WERI-Rb-1 (cell line): ENCODE results near the gene SYNPO2.

ENCODE experiments used
- DNase-seq: peaks from one replicate; pipeline ENCODE4 v3.0.0-alpha.2; 2020
- H3K27ac ChIP-seq: fragments of 250-450 bp; sonication (Bioruptor Pico); 2 replicates; pipeline ENCODE4 v1.5.1; 2020; ENCODE audit warnings: mild to moderate bottlenecking, moderate library complexity
- H3K27me3 ChIP-seq: fragments of 250-450 bp; sonication (Bioruptor Pico); 2 replicates; pipeline ENCODE4 v1.5.1; 2021; ENCODE audit warnings: mild to moderate bottlenecking, low read depth, moderate library complexity; ENCODE audit not compliant: insufficient read depth, severe bottlenecking
- H3K36me3 ChIP-seq: fragments of 250-450 bp; sonication (Bioruptor Pico); 2 replicates; pipeline ENCODE4 v1.5.1; 2020; ENCODE audit warnings: mild to moderate bottlenecking, moderate library complexity
- H3K4me3 ChIP-seq: 2 replicates; pipeline ENCODE4 v1.5.1; 2011; ENCODE audit warnings: low read depth, mild to moderate bottlenecking, control low read depth, low read length
- H3K9me3 ChIP-seq: fragments of 250-450 bp; sonication (Bioruptor Pico); 2 replicates; pipeline ENCODE4 v1.5.1; 2021; ENCODE audit warnings: mild to moderate bottlenecking, moderate library complexity; ENCODE audit not compliant: severe bottlenecking
- TF ChIP-seq, protein P1 (sequence below): IDR thresholded peaks from 2 replicates; pipeline ENCODE4 v1.5.1; 2011; ENCODE audit warnings: low read depth, mild to moderate bottlenecking, control low read depth, inconsistent platforms, low read length

Gene SYNPO2

GRCh38 chr4:118985170-118986000 is 96.7 kb downstream of the SYNPO2 start:
- DNase-seq = no peak
- TF ChIP-seq, protein P1, sequence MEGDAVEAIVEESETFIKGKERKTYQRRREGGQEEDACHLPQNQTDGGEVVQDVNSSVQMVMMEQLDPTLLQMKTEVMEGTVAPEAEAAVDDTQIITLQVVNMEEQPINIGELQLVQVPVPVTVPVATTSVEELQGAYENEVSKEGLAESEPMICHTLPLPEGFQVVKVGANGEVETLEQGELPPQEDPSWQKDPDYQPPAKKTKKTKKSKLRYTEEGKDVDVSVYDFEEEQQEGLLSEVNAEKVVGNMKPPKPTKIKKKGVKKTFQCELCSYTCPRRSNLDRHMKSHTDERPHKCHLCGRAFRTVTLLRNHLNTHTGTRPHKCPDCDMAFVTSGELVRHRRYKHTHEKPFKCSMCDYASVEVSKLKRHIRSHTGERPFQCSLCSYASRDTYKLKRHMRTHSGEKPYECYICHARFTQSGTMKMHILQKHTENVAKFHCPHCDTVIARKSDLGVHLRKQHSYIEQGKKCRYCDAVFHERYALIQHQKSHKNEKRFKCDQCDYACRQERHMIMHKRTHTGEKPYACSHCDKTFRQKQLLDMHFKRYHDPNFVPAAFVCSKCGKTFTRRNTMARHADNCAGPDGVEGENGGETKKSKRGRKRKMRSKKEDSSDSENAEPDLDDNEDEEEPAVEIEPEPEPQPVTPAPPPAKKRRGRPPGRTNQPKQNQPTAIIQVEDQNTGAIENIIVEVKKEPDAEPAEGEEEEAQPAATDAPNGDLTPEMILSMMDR = no peak
- Histone ChIP-seq H3K27me3 (no peaks in the 10 kb centered on the region), H3K27ac (no peak overlapping the region), H3K36me3 (no peaks in the 10 kb centered on the region), H3K4me3 (no peak overlapping the region), H3K9me3 (no peaks in the 10 kb centered on the region)

DNA sequence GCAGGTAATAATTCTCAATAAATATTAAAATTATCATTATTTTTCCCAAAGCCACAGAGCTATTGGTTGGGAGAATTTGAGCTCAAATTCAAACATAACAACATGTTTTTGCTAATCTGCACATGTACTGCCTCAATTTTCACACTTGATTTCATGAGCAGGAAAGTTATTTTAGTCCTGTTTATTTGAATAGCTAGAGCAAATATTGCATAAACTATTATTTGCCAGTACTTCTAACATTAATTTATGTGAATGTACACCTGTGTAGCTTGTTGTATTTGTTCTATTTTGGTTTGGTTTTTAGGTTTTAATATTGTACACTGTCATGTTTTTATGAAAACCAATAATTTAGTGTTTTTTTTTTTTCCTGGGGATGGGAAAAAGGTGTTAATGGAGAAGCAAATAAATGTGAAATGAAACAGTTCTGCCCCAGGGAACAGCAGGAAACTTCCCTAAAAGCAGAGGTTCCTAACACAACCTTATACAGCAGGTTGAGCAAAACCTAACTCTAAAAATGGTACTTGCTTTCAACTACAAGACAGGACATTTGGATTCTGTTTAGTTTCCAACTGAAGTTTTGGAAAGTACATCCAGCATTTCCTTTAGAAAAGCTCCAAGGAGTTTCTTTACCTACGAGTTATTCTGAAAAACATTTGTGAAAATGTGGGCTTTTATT is 99.4 kb downstream of the SYNPO2 start:
- DNase-seq = no peak
- Histone ChIP-seq H3K9me3 (no peaks in the 10 kb centered on the region), H3K27me3 (no peaks in the 10 kb centered on the region), H3K4me3 (no peak overlapping the region), H3K27ac (no peak overlapping the region), H3K36me3 (no peaks in the 10 kb centered on the region)
- TF ChIP-seq, protein P1 = no peak

DNA sequence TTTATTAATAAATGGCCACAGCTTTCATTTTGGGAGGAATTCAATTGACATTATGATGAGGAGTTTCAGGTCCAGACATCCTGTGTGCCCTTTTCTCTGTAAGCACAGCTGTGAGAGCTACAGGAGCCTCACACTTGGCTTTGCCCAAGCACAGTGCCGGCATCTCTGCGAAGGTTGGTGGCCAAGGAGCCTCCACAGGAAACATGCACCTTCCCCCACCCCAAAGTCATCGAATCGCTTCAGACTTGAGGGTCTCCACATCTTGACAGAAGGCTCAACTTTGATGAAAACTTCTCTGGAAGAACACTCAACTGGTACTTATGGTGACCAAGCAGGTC is 100.0 kb downstream of the SYNPO2 start:
- no peak for DNase-seq
- Histone ChIP-seq H3K4me3 (no peak overlapping the region), H3K9me3 (no peaks in the 10 kb centered on the region), H3K27ac (no peak overlapping the region), H3K27me3 (no peaks in the 10 kb centered on the region), H3K36me3 (no peaks in the 10 kb centered on the region)
- TF ChIP-seq, protein P1 = no peak

- Histone ChIP-seq H3K4me3 (no peak overlapping the region), H3K27ac (no peak overlapping the region), H3K36me3 (no peaks in the 10 kb centered on the region), H3K9me3 (no peaks in the 10 kb centered on the region), H3K27me3 (no peaks in the 10 kb centered on the region)
- DNase-seq = no peak
- TF ChIP-seq, protein P1 = no peak
Measured at GRCh38 chr4:118989098-118990080, 100.7 kb downstream of the SYNPO2 start.

GRCh38 chr4:118991686-118992085 is 103.0 kb downstream of the SYNPO2 start:
- H3K27ac ChIP-seq = no peak overlapping the region
- TF ChIP-seq, protein P1 = no peak

More at GRCh38 chr4:118991686-118992085, 103.0 kb downstream of the SYNPO2 start:
- Histone ChIP-seq H3K4me3 (no peak overlapping the region), H3K9me3 (no peaks in the 10 kb centered on the region), H3K36me3 (no peaks in the 10 kb centered on the region), H3K27me3 (no peaks in the 10 kb centered on the region)
- no peak for DNase-seq
